BLaER1 treated with 17β-estradiol and CSF1 and Interleukin-3, amounts not matched to agents 10 nM and 100 nM (cell line): ENCODE results near the gene CDK6.

Experiments
- H3K27ac ChIP-seq, 11 experiments: shearing (Covaris generic); formaldehyde crosslinking; 2 replicates each; pipeline ENCODE4 v1.8.1; 2022
- H3K27me3 ChIP-seq, 11 experiments: shearing (Covaris generic); formaldehyde crosslinking; 2 replicates each; pipeline ENCODE4 v1.8.1; 2022
- H3K36me3 ChIP-seq, 11 experiments: shearing (Covaris generic); formaldehyde crosslinking; 2 replicates each; pipeline ENCODE4 v1.8.1; 2022
- H3K4me1 ChIP-seq, 10 experiments: shearing (Covaris generic); formaldehyde crosslinking; 2 replicates each; pipeline ENCODE4 v1.8.1; 2022
- H3K4me2 ChIP-seq, 11 experiments: shearing (Covaris generic); formaldehyde crosslinking; 2 replicates each; pipeline ENCODE4 v1.8.1; 2022
- H3K4me3 ChIP-seq, 10 experiments: shearing (Covaris generic); formaldehyde crosslinking; 2 replicates each; pipeline ENCODE4 v1.8.1; 2022
- H3K9ac ChIP-seq, 11 experiments: shearing (Covaris generic); formaldehyde crosslinking; 2 replicates each; pipeline ENCODE4 v1.8.1; 2022
- H3K9me3 ChIP-seq, 11 experiments: shearing (Covaris generic); formaldehyde crosslinking; replicated peaks in 1 of 11; 2 replicates each; pipeline ENCODE4 v1.8.1; 2022
- H4K20me1 ChIP-seq, 11 experiments: shearing (Covaris generic); formaldehyde crosslinking; 2 replicates each; pipeline ENCODE4 v1.8.1; 2022
- Cebpa-rat ChIP-seq, 11 experiments: shearing (Covaris generic); IDR thresholded peaks; 2 replicates each; pipeline ENCODE4 v1.8.1; 2022

Gene CDK6

DNA sequence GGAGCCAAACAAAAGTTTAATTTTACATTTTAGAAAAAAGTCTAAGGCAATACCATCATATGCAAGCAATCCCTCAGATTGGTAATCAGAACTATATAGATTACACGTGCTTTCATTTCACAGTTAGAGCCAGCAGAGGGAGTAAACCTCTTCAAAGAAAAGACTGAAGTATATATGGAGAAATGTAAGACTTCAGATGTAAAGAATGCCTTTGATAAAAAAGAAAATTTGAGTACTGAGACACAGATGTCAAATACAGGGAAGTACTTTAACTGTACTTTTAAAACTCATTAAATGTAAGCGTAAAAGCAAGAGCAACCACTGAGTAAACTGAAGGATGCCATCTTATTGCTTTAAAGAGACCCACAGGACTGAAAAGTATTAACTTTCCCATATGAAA, 144.8 kb downstream of the CDK6 start:
- no peak overlapping the region for H3K4me3 ChIP-seq
- no peak overlapping the region; a peak in 1 of 22 replicates for H3K4me2 ChIP-seq
- H3K9me3 ChIP-seq: peaks cover 0 to 25% (median 15%) of the 10 kb centered on the region in 11 experiments; a peak in 16 of 22 replicates
- H3K27me3 ChIP-seq: peaks cover 10 to 22% (median 20%) of the 10 kb centered on the region in 11 experiments; a peak in 19 of 22 replicates
- H4K20me1 ChIP-seq: no peaks in the 10 kb centered on the region
- no peak overlapping the region for H3K9ac ChIP-seq
- peaks cover 0 to 21% (median 0%) of the 10 kb centered on the region in 11 experiments; a peak in 4 of 22 replicates for H3K36me3 ChIP-seq
- peaks cover 6 to 22% (median 13%) of the 10 kb centered on the region in 10 experiments; a peak in 18 of 20 replicates for H3K4me1 ChIP-seq
- 0 out of 22 replicates have a peak overlapping the region, but pooled peaks of 2 of the 11 experiments have one; percentile 11 to 16 for H3K27ac ChIP-seq
- TF ChIP-seq Cebpa-rat (IDR thresholded peaks at IDR 0.05): no peak

DNA sequence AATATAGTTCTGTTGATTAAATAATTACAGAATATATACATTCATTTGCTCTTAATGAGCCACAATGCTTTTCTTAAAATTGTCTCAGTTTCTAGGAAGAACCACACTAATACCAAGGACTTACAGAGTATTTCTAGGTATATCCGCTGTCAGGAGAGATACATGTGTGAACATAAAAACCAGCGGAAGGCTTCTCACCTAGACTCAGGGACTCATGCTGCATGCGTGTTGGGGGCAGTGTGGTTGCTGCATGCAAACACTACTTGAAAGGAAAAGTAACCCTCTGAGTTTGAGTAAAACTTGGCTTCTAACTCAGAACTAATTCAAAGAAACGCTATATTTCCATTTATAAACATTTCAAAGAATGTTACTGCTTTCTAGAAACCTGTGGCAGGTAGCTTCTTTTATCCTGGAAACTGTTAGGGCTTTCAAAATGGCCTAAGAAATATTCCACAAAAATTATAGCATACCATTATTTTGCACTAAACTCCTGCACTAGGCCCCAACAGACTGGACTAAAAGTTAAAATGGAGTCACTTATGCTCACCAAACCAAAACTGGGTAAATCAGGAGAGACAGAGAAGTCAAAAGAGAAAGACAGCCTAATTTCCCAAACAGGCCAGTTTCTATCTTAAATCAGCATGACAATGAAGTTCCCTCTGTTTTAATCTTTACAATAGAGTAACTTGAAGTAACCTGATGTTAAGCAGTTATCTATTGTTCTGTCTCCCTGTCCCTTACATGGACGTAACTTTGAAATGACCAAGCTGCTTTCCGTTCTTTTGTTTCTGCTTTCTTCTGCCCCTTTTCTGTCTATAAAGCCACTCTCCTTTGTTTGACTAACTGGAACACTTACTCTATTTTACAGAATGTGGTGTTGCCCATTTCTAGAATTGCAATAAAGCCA, 151.0 kb downstream of the CDK6 start:
- no peaks in the 10 kb centered on the region for H4K20me1 ChIP-seq
- peaks cover 0 to 19% (median 7%) of the 10 kb centered on the region in 10 experiments; a peak in 9 of 20 replicates for H3K4me1 ChIP-seq
- no peak for TF ChIP-seq Cebpa-rat (IDR thresholded peaks at IDR 0.05)
- peaks cover 0 to 21% (median 14%) of the 10 kb centered on the region in 11 experiments; a peak in 16 of 22 replicates for H3K9me3 ChIP-seq
- H3K36me3 ChIP-seq: peaks cover 0 to 16% (median 3%) of the 10 kb centered on the region in 11 experiments; a peak in 5 of 22 replicates
- no peaks in the 10 kb centered on the region for H3K27me3 ChIP-seq
- no peak overlapping the region for H3K9ac ChIP-seq
- no peak overlapping the region for H3K27ac ChIP-seq
- no peak overlapping the region for H3K4me2 ChIP-seq
- H3K4me3 ChIP-seq: no peak overlapping the region

DNA sequence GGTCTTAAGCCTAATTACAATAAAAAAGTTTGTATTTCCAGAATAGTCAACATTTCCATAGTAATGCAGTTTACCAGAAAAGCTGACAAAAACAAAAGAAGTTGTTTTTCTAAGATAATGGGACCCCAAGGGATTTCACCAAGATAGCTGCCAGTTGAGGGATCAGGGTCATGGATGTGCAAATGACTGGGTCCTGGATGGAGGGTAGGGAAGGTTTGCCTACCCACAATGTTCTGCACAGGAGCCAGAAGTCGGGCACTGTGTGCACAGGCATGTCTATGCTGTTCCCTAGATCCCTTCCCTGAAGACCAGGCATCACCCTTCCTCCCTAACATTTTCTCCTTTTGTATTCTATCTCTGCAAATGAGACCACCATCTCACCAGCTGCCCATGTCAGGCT, 152.1 kb downstream of the CDK6 start:
- peaks cover 0 to 7% (median 0%) of the 10 kb centered on the region in 11 experiments; a peak in 3 of 22 replicates for H3K36me3 ChIP-seq

GRCh38 chr7:92682903-92683539, 153.4 kb downstream of the CDK6 start:
- Histone ChIP-seq H3K9ac (no peak overlapping the region), H3K27me3 (no peaks in the 10 kb centered on the region), H3K9me3 (peaks cover 0 to 3% (median 0%) of the 10 kb centered on the region in 11 experiments; a peak in 3 of 22 replicates), H3K27ac (no peak overlapping the region), H3K4me1 (peaks cover 9 to 27% (median 17%) of the 10 kb centered on the region in 10 experiments; a peak in 19 of 20 replicates), H3K36me3 (peaks cover 0 to 7% (median 0%) of the 10 kb centered on the region in 11 experiments; a peak in 3 of 22 replicates), H3K4me3 (no peak overlapping the region), H4K20me1 (no peaks in the 10 kb centered on the region), H3K4me2 (no peak overlapping the region; a peak in 1 of 22 replicates)
- TF ChIP-seq Cebpa-rat (IDR thresholded peaks at IDR 0.05): no peak

More for the DNA sequence above, 152.1 kb downstream of the CDK6 start:
- Histone ChIP-seq H3K4me2 (peak overlapping the region in 4 of 11 experiments; percentile 11 to 33 (median 23); a peak in 4 of 22 replicates), H3K9ac (no peak overlapping the region), H4K20me1 (no peaks in the 10 kb centered on the region), H3K4me3 (no peak overlapping the region), H3K9me3 (peaks cover 0 to 10% (median 4%) of the 10 kb centered on the region in 11 experiments; a peak in 10 of 22 replicates), H3K4me1 (peaks cover under 1 to 19% (median 8%) of the 10 kb centered on the region in 10 experiments; a peak in 14 of 20 replicates), H3K27me3 (no peaks in the 10 kb centered on the region), H3K27ac (no peak overlapping the region)
- TF ChIP-seq Cebpa-rat (IDR thresholded peaks at IDR 0.05): no peak

GRCh38 chr7:92682330-92682729, 154.0 kb downstream of the CDK6 start:
- Histone ChIP-seq H3K27me3 (no peaks in the 10 kb centered on the region), H3K4me3 (no peak overlapping the region), H3K4me2 (no peak overlapping the region), H3K27ac (no peak overlapping the region), H4K20me1 (no peaks in the 10 kb centered on the region), H3K36me3 (peaks cover 0 to 6% (median 0%) of the 10 kb centered on the region in 11 experiments; a peak in 4 of 22 replicates), H3K4me1 (peaks cover 9 to 27% (median 17%) of the 10 kb centered on the region in 10 experiments; a peak in 19 of 20 replicates), H3K9me3 (peaks cover 0 to 3% (median 0%) of the 10 kb centered on the region in 11 experiments; a peak in 3 of 22 replicates), H3K9ac (no peak overlapping the region)
- no peak for TF ChIP-seq Cebpa-rat (IDR thresholded peaks at IDR 0.05)

- peaks cover 0 to 3% (median 0%) of the 10 kb centered on the region in 11 experiments; a peak in 3 of 22 replicates for H3K9me3 ChIP-seq
- peaks cover 0 to 4% (median 0%) of the 10 kb centered on the region in 11 experiments; a peak in 3 of 22 replicates for H3K36me3 ChIP-seq
- H3K4me3 ChIP-seq: no peak overlapping the region
- no peak overlapping the region for H3K4me2 ChIP-seq
- no peaks in the 10 kb centered on the region for H4K20me1 ChIP-seq
- H3K4me1 ChIP-seq: peaks cover 9 to 27% (median 17%) of the 10 kb centered on the region in 10 experiments; a peak in 19 of 20 replicates
- H3K27me3 ChIP-seq: no peaks in the 10 kb centered on the region
- TF ChIP-seq Cebpa-rat (IDR thresholded peaks at IDR 0.05): no peak
- H3K9ac ChIP-seq: no peak overlapping the region
- no peak overlapping the region for H3K27ac ChIP-seq
Observed at GRCh38 chr7:92681633-92682032, 154.7 kb downstream of the CDK6 start.

GRCh38 chr7:92680442-92680841, 155.9 kb downstream of the CDK6 start:
- H3K36me3 ChIP-seq: peaks cover 0 to 4% (median 0%) of the 10 kb centered on the region in 11 experiments; a peak in 3 of 22 replicates
- H4K20me1 ChIP-seq: no peaks in the 10 kb centered on the region
- no peak overlapping the region for H3K9ac ChIP-seq
- H3K27me3 ChIP-seq: no peaks in the 10 kb centered on the region
- H3K9me3 ChIP-seq: peaks cover 0 to 3% (median 0%) of the 10 kb centered on the region in 11 experiments; a peak in 3 of 22 replicates
- no peak for TF ChIP-seq Cebpa-rat (IDR thresholded peaks at IDR 0.05)
- H3K4me2 ChIP-seq: no peak overlapping the region
- H3K27ac ChIP-seq: no peak overlapping the region
- H3K4me1 ChIP-seq: peaks cover 9 to 30% (median 18%) of the 10 kb centered on the region in 10 experiments
- H3K4me3 ChIP-seq: no peak overlapping the region

- no peaks in the 10 kb centered on the region for H4K20me1 ChIP-seq
- peak overlapping the region; percentile 9 to 77 (median 52); a peak in 20 of 22 replicates for H3K4me2 ChIP-seq
- H3K4me3 ChIP-seq: no peak overlapping the region
- H3K9ac ChIP-seq: no peak overlapping the region
- no peak for TF ChIP-seq Cebpa-rat (IDR thresholded peaks at IDR 0.05)
- peaks cover 13 to 39% (median 28%) of the 10 kb centered on the region in 10 experiments for H3K4me1 ChIP-seq
- H3K27me3 ChIP-seq: no peaks in the 10 kb centered on the region
- H3K9me3 ChIP-seq: peaks cover 0 to 3% (median 0%) of the 10 kb centered on the region in 11 experiments; a peak in 3 of 22 replicates
- peaks cover 0 to 4% (median 0%) of the 10 kb centered on the region in 11 experiments; a peak in 3 of 22 replicates for H3K36me3 ChIP-seq
- peak overlapping the region in 8 of 11 experiments; percentile 3 to 46 (median 35); a peak in 12 of 22 replicates for H3K27ac ChIP-seq
Observed at GRCh38 chr7:92678291-92678920, 158.0 kb downstream of the CDK6 start.
